Left renal pelvis (tissue), 4 donors: ENCODE results near the gene CEMP1. TPM values are rescaled to one million over a fixed set of nuclear protein-coding genes. Genes with fewer than 3 reads are reported as not detected.

Experiments
- DNase-seq, 4 donors: peaks; one replicate each; pipeline ENCODE4 v3.0.0-alpha.2; 2013; ENCODE audit warnings: low read depth in 4 of 4, low spot score in 3 of 4
- polyA plus RNA-seq, 4 donors: library from polyadenylated mRNA; unstranded; fragments of 120-200 nt; gene quantifications; one replicate each; pipeline ENCODE4 v1.2.1, GENCODE V29; 2013; ENCODE audit not compliant: insufficient read length in 4 of 4

CEMP1 gene
- polyA plus RNA-seq, 4 donors = 1.9 to 7.1 (median 3.5) TPM

DNA sequence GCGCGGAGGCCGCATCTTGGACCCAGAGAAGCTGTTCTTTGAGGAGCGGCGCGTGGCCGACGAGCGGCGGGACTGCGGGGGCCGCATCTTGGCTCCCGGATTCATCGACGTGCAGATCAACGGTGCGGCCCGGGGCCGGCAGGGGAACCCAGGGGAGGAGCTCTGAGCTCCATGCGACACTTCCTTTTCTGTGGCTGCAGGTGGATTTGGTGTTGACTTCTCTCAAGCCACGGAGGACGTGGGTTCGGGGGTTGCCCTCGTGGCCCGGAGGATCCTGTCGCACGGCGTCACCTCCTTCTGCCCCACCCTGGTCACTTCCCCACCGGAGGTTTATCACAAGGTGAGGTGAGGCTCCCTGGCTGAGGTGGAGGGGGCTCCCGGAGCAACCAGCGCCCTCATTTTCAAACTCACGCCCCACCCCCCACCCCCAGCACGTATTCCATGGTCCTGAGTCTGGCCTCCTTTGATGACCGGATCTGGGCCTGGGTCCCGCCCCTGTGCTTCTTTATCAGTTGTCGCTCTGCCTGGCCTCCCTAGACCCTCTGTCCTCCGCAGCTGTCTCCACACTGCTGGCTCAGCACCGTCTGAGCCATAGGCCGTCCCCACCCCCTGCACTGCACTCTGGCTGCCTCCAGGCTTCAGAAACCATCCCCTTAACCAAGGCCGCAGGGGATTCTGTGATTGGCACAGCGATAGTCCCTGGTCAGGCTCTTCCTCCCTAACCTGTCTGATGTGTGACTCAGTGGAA is 10.2 kb downstream of the CEMP1 start:
- no peak for DNase-seq

DNA sequence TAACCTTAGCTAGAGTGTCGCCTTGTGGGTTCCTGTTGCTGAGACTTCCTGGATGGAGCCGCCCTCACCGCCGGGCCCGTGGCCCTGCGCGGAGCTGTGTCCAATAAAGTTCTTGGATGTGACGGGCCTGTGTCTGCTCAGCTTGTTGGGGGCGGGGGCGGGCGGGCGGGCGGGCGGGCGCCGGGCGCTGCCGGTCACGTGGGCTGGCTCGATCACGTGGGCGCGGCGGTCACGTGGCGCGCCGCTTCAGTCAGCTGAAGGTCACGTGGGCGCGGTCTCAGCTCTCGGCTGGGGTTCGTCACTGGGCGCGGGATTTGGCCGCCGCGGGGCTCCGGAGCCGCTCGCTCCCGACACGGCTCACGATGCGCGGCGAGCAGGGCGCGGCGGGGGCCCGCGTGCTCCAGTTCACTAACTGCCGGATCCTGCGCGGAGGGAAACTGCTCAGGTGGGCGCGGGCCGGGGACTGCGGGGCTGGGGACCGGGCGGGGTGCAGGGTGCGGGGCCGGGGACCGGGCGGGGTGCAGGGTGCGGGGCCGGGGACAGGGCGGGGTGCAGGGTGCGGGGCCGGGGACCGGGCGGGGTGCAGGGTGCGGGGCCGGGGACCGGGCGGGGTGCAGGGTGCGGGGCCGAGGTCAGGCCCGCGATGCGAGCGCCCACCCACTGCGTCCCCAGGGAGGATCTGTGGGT is 11.0 kb downstream of the CEMP1 start, which contains the start of gene AMDHD2:
Gene AMDHD2, plus strand, starts transcription at position 275 of the 687 bp plus-strand sequence. Its CDS starts 88 bp downstream, at position 363.
- DNase-seq = peak in 3 of 4 donors; percentile 73 to 76 (median 73)

DNA sequence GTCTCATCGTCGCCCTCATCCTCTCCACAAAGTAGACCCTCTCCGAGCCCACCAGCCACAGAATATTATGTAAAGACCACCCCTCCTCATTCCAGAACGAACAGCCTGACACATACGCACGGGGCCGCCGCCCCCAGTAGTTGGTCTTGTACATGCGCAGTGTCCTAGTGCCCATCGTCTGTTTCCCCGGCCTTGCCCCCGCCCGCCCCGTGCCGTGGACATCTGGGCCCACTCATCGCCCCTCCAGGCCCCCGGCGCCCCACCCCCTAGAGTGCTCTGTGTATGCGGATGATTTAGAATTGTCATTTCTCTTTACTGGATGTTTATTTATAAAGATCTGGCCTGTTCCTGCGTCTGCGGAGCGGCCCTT is 11.5 kb downstream of the CEMP1 start:
- DNase-seq = no peak

DNA sequence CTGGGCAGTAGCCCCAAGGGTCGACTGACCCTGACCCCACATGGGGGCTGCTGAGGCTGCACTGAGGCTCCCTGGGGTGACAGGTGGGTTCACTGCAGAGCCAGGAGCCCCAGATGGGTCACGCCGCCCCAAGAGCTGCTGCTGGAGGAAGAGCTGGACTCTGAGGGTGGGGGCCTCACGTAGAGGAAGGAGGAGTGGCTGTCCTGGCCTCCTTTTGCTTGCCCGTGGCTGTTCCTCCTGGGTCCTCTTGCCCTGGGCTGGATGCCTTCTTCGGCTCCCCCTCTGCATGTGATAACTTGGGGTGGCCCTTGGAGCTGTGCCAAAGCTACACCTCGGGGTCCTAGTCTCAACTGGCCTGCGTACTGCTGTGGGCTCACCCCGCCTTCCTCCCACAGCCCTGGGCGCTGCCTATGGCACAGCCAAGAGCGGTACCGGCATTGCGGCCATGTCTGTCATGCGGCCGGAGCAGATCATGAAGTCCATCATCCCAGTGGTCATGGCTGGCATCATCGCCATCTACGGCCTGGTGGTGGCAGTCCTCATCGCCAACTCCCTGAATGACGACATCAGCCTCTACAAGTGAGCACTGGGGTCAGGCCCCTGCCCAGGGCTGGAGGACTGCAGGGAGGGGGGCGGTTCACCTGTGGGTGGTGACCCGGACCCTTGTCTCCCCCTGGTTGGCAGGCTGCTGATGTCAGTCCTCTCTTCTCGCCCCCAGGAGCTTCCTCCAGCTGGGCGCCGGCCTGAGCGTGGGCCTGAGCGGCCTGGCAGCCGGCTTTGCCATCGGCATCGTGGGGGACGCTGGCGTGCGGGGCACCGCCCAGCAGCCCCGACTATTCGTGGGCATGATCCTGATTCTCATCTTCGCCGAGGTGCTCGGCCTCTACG is 12.1 kb downstream of the CEMP1 start:
- no peak for DNase-seq

DNA sequence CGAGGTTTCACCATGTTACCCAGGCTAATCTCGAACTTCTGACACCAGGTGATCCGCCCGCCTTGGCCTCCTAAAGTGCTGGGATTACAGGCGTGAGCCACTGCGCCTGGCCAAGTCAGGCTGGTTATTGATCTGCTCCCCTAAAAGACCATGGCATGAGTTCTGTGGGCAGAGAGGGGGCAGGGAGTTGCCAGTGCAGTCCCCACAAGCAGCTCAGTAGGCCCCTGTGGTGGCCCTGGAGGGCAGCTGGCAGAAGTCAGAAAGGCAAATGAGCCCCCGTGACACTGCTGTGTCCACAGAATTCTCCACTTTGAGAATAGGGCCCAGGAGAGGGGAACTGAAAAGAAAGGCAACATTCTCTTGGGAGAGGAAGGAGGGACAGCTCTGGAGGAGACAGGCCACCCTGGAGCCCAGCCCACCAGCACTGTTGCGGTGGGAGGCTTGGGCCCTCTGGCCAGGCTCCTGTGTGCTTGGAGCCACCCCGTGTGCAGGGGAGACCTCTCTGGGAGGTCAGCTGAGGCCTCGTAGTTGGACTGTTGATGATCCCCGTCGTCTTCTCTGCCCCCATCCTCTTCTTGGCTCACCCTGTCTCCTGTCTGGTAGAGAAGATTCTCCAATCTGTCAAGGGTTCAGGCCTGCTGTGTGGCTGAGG is 13.1 kb downstream of the CEMP1 start:
- DNase-seq = no peak

DNA sequence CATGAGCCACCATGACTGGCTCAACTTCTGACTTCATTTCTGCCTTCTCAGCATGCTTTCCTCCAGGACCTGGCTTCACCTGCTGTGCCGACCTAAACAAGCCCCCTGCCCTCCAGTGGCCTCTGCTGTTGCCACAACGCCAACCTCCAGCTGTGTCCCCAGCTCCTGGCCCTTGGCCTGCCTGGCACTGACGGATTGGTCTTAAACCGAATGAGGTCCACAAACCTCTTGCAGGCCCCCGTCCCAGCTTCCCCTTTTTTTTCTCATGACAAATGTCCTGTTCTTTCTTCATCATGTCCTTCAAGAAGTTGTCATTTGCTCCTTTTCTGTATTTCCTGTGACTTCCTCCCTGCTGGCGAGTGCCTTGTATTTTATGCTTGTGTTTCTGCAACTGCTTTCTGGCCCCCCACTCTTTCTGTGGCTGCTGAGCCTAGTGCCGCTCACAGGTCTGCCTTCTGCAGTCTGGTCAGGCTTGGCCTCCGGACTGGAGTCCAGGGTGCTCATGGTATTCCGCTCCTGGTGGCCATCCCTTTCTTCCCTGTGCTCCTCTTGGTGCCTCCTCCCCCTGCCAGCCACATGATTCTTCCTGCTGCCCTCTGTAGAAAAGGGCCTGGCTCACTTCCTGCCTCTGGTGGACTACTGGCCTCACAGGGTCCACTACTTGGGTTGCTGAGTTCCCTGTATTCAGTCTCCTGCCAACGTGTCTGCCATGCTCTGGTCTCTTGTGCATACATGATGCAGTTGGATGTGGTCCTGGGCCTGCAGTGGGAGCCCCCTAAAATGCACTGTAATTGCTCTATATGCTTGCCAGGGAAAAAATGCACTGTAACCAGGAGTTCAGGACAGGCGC is 14.6 kb downstream of the CEMP1 start:
- DNase-seq = no peak

DNA sequence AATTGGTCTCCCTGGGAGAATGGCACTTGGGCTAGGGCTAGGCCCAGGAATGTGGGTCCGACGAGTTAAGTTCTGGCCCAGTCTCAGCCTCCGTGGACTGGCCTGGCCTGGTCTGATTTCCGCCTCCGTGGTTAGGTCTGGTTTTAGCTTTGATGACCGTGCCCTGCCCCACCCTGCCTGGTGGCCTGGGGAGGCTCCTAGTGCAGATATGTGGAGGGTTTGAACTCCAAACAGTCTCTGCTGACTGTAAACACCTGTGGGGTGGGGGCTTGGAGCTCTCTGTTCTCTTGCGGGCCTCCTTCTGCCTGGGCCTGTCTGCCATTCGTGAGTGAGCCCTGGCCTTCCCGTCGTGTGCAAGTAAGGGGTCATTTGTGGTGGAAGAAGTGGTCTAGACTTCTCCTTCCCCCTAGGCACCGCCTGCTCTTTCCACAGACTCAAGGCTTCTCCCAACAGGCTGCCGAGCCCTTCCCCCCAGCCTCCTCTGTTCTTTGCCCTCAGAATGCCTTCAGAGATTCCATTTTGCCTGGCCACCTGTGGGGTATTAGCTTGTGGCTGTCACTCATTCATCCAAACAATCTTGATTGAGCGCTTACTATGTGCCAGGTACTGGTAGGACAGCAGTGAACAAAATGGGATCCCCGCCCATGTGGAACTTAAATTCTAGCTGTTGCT is 15.9 kb downstream of the CEMP1 start:
- no peak for DNase-seq

DNA sequence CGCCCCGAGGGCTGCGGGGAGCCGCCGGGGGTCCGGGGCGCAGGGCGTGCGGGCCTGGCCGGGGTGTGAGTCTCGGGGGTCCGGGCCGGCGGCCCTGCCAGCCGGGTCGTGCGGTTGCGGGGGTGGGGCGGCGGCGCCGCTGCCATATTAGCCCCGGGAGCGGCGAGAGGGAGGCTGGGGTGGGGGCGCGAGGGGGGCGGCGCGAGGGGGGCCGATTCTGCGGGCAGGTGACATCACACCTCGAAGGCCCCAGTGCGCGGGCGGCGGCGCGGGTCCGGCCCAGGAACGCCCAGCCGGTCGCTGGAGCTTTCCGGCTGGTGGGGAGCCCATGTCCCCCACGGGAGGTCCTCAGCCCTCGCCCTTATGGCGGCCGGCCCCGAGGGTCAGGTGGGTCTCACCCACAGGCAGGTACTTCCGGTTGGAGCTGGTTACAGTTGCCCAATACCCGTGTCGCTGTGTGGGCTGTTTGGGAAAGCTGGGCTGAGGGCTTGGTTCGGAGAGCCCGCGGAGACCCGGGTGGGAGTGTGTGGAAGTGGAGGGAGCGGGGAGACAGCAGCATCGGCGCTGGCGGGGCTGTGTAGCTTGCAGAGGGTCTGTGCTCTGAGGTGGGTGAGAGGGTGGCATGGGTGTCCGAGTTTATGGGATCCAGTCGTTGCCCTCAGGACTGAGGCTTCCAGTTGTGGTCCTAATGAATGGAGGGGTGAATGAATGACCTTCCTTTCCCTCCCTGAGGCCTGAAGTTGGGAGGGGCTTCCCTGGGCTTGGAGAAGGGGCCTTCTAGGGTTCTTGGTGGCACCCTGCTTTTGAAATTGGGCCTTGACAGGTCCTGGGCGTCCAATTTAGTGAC is 16.7 kb downstream of the CEMP1 start:
- no peak for DNase-seq

DNA sequence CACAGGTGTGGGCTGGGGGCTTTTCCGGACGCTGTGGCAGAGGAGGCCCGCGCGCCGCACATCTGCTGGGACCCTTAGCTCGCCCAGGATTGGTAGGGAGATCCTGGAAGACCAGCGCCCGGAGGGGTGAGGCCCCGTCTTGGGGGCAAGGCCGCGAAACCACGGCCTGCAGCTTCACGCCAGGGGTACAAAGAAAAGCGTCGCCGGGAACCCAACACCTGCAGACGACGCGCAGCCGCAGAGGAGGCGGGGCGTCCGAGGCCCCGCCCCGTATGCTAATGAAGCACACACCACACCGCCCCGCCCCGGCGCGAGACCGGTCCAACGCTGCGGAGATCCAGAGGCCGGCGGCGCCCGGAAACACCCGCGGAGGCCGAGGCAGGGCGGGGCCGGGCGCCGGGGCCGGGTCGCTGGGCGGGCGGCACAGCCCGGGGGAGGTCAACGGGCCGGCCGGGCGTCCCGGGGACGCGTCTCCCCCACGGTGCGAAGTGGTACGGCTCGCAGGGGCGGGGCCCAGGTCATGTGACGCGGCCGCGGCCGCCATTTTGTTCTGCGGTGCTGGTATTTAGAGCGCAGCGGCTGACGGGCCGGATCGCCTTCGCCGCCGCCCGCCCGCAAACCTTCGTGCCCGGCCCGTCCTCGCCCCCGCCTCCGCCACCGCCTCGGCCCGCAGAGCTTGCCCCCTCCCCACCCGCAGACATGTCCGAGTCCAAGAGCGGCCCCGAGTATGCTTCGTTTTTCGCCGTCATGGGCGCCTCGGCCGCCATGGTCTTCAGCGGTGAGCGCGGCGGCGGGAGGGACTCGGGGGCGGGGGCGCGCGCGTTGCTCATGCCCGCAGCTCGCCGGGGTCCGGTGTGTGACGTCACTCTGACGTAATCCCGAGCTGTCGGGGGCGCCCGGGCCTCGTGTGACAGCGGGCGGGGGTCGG is 17.5 kb downstream of the CEMP1 start, which contains the start of gene ATP6V0C:
Gene ATP6V0C, plus strand, starts transcription at position 548 of the 928 bp plus-strand sequence. Its CDS starts 152 bp downstream, at position 700.
- DNase-seq = peak; percentile 78 to 86 (median 82)

DNA sequence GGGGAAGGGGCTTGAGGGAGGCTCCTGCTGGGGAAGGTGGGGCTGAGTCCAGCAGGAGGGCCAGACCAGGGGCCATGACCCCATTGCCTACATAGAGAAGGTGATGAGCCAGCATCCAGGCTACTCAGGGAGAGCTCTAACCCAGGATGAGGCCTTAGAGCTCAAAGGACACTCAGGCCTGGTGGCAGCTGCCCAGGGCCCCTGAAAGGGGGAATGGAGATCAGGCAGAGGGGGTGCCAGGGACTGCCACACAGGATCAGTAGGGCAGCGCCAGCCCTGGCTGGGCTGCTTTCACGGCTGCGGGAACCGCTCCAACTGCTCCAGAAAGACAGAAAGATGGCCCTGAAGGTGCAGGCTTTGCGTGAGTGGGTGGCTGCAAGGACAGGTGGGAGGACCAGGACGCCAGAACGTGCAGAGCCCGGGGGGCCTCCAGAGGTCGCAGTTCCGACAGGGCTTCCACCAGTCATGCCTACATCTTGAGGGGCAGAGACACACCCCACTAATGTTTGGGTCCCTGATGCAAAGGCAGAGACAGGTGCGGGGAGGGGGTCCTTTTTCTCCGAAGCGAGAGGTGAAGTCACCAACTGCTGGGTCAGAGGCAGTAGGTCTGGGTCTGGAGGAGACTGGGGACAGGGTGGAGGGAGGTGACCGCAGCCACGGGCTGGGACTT is 18.3 kb downstream of the CEMP1 start:
- no peak for DNase-seq

DNA sequence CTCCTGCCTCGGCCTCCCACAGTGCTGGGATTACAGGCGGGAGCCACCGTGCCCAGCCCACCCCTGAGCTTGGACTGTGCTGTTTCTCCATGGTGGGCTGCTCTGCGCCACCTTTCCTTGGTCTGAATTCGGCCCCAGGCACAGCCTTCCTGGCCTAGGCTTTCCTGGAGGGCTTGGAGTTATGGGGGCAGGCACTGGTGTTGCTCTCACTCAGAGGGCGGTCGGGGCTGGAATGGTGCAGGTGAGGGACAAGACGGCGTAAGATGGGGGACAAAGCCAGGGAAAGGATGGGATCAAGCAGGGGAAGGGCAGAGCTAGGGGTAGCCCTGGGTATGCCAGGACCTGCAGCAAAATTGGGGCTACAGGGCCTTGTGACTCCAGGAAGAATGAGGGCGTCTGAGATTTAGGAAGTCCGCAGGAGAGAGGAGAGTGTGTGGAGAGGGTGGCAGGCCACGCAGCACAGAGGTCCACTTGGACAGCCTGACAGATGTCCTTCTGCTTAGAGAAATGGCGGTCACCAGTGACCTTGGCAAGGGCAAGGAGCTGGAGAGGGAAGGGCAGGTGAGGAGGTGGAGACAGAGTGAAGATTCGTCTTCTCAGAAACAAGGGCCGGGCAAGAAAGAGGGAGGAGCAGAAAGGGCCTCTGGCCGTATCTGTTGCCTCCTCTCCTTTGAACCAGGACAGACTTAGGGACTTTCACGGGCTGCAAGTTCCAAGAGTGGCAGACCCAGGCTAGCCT is 19.0 kb downstream of the CEMP1 start:
- no peak for DNase-seq

DNA sequence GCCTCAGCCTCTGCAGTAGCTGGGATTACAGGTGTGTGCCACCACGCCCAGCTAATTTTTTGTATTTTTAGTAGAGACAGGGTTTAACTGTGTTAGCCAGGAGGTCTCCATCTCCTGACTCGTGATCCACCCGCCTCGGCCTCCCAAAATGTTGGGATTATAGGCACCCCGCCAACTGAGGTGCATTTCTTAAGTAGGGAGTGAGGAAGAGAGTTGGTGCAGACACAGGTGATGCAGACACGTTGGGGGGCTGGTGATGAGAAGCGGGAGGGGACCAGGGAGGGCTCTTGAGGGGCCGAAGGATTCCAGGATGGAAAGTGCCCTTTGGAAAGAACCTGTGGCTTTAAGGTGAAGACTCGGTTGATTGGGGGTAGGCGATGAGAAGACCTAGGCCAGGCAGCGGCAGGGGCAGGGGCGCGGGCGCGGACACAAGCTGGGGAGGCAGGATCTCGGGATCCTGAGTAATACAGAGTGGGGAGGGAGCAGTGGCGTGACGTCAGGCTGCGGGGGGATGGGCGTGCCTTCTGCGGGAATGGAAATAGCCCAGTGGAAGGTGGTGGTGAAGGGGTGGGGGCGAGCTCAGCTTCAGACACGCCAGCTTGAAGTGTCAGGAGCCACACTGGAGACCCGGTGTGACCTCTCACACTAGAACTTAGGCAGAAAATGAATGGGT is 19.9 kb downstream of the CEMP1 start:
- DNase-seq = no peak

DNA sequence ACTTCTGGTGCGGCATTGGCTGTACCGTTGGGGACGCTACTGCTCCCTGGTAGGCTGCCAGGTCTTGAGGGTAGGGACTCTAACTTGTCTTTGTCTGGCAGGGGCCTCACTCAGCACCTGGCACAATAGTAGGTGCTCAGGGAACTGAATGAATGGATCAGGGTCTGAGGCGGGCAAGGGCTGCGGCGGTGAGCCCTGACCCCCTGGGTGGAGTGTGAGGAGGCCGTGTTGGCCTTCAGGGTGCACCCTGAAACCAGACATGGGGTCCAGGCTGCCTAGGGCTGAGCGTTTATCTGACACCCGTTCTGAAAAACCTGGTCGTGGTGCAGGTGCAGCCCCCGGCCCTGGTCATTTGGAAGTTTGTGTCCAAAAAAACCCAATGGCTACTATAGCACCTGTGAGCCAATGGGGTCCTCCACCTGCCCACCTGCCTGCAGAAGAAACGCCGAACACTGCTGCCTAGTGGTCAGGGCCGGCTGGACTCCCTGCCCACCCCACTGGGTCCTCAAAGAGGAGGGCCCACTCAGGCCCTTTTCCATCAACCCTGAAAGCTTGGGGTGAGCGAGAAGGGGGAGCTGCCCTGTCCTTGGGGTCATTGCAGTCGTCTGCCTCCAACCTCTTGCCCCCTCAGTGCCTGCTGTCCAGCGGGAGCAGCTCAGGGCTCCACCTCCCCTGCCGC is 22.3 kb downstream of the CEMP1 start:
- no peak for DNase-seq

DNA sequence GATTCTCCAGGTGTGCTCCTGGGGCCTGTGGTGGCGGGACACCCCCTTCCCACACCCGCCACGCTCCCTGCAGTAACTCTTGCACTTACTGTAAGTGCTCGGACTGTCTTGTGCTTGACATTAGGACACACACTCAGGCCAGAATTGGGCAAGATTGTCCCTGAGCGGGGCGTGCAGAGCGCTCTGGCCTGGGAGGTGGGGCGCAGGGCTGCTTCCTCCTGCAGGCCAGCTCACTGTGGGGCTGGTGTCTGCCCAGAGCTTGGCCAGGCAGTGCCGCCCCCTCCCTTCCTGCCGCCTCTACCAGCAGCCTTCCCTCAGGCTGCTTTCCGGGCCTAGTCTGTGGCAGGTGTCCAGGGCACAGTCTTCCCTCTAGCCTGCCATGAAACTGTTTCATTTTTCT is 23.5 kb downstream of the CEMP1 start:
- no peak for DNase-seq
